ENCODE results near the gene RAB7B.

Gene RAB7B

GRCh38 chr1:205993068-205993467 is 10.1 kb downstream of the RAB7B start:
- DNase-seq, result no peak

- no peak for DNase-seq
Measured at GRCh38 chr1:205992218-205992882, 10.8 kb downstream of the RAB7B start.

DNA sequence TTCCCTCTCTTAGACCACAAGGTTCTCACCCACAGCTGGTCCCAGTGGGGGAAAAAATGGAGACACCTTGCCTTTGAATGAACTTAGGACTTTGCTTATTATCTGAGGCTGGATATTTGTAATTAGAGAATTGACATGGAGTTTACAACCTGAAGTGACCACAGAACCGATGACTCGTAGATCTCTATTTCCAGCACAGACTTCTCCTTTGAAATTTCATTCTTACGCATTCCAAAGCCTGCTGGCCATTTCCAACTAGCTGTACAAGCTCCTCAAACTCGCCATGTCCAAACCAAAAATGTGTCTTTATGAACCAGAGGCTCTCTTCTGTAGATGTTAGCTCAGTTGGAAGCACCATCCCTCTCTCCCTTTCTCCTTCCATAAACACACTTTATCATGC is 12.0 kb downstream of the RAB7B start:
- no peak for DNase-seq

DNA sequence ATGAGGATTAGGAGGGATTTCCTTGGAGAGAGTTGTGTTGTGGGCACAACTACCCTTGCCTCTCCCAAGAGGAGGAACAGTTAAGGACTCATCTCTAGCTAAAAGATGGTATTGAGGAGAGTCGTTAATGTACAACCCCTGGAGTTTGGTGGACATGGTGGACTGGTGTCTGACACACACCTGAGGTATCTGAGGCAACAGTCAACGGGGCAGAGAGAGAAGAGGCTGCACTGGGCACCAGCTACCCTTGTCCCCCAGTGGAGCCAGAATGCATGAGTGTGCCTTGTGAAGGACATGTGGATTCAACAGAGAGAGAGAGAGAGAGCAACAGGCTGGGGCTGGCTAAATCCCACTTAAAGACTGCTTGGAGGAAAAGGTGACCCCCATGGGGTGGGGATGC is 13.0 kb downstream of the RAB7B start:
- no peak for DNase-seq

DNA sequence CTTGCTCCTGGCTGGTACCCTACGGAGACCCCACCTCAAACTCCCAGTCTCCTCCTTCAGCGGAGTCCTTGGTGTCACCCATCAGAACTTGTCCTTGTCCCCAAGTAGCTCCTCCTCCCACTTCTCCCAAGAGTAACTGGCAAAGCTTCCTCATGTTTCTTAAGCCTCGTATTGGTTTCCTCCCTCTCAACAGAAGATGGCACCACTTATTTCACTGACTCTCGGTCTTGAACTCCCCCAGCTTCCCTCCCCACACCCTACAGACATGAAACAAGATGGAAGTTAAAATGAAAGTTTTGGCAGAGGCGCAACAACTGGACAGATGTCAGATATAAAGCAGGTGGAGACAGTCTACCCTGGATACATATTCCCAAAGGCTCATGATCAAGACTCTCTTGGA is 13.4 kb downstream of the RAB7B start:
- no peak for DNase-seq

DNA sequence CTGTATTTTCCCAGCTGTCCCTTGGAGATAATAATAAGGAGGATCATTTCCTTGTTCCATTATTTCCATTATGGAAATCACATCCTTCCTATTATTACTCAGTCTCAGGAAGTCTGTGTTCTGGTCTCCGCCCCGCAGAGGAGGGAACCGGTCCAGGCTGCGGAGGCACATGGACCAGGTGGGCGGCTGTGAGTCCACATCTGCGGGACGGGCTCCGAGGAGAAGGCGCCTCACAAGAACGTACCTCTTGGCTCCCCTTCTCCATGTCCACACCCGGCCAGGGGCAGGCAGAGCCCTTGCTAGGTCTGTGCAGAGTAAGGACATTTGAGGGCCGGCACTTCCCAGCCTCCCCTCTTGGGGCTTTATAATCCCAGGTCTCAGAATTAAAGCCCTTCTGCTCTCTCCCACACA is 14.6 kb downstream of the RAB7B start:
- DNase-seq, result no peak

DNA sequence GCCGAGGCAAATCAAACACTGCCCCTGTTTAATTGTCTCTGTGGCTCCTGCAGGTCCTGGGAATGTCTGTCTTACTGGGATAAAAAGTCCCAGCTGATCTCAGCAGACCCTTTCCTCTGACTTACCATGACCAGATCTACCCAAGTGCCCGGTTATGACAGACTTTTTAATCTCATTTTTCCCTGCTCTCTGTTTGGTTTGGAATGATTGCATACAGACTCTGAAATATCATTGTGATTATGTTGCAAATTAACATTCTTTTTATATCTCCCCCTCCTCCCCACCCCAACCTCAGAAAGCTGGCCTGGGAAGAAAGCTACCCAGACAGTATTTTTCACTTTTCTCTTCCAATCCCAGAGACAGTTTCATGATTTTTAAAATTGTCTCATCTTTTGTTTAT is 16.3 kb downstream of the RAB7B start:
- DNase-seq, result no peak

DNA sequence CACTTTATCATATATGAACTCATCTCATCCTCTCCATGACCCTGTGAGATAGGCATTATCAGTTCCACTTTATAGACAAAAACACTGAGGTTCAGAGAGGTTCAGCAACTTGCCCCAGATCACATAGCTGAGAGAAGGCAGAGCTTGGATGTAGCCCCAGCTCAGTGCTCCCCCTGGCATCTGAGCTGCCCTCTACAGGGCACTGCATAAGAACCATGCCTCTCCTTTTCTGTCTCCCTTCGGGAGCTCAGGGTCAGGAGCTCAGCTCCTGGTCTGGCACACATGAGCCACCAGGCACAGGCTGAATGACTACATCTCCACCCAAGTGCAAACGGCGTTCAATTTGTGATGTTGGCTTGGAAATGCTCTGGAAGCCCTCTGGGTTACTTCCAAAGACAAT is 16.9 kb downstream of the RAB7B start:
- DNase-seq, result no peak

DNA sequence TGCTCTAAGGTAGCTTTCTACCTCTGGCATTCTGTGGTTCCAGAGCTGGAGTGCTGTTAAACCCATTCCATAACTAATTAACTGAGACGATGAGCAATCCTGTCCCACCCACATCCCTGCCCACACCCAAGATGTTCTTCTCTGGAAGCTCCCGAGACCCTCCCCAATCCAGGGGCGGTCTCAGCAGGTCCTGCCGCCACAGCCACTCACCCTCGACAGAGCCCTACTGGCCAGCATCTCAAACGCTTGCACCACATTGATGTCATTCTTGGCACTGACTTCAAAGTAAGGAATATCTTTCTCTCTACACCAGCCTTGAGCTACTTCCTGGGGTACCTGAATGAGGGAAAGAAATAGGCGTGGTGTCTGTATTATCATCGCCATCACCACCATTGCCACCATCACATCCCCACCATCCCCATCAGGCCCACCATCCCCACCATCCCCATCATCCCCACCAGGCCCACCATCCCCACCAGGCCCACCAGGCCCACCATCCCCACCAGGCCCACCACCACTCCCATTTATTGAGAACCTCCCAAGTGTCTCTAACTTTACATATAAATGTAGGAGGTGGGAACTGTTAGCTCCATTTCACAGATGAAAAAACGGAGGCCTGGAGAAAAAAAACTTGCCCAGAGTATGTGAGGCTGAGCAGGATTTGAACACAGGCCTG is 17.7 kb downstream of the RAB7B start:
- no peak for DNase-seq

- DNase-seq, result no peak
Measured at GRCh38 chr1:205983925-205984725, 19.1 kb downstream of the RAB7B start.

DNA sequence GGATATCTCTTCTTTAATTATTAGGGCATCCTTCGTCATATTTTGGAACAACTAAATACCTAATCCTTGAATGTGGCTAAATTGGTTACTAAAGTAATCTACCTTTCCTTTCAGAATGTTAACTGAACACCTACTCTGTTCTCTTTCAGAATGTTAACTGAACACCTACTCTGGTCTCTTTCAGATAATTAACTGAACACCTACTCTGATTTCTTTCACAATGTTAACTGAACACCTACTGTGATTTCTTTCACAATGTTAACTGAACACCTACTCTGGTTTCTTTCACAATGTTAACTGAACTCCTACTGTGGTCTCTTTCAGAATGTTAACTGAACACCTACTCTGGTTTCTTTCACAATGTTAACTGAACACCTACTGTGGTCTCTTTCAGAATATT is 21.9 kb downstream of the RAB7B start:
- no peak for DNase-seq

- no peak for DNase-seq
Measured at GRCh38 chr1:205980237-205980870, 22.8 kb downstream of the RAB7B start.

- DNase-seq, result no peak
Measured at GRCh38 chr1:205979301-205979700, 23.9 kb downstream of the RAB7B start.

DNA sequence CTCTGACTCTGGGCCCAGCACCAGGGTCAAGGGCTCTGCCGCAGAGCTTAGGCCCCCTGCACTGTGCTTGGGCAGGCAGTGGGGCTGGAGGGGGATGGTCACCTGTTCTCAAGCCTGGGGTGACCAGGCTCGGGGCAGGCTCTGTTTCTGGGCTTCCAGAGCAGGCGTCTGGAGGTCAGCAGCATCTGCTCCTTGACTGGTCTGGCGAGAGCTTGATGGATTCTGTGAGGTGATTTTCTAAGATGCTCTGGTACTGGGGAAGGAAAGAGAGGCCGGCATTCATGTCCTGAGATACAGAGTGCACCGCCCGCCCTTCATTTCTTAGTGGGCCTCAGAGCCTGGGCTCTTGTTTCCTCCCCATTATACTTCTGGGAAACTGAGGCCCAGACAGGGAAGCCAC is 24.5 kb downstream of the RAB7B start:
- DNase-seq, result no peak

- DNase-seq, result peak; percentile 85
Measured at GRCh38 chr1:205977402-205978014, 25.7 kb downstream of the RAB7B start.

DNA sequence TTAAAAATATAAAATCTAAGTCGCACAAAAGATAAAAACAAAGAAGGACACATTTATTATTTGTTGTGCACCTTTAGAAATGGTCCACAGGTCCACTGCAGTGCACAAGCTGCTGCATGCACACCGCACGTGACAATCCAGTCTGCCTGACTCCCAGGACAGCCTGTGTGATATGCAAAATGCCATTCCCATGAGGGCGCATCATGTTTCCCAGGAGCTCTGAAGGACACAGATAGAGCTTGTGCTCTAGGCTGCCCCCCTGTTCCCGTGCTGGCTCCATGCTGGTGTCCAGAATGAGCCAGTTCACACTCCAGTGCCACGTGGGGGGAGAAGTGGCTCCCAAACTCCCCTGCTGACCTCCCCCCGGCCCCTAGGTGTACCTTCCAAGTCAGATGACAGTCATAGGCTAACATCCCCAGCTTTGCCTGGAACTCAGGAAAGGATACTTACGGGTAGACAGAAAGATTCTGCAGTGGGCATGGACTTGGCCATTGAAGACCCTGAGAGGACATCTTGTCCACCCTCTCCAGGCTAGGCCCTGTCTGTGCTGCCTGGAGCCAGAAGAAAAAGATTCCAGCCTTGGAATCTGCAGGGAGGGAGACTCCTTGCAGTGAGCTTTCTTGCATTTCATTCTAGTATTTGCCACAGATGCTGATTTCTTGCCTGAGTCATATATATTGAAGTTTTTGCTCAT is 26.3 kb downstream of the RAB7B start:
- no peak for DNase-seq

GRCh38 chr1:205976036-205976435 is 27.2 kb downstream of the RAB7B start:
- DNase-seq, result no peak

DNA sequence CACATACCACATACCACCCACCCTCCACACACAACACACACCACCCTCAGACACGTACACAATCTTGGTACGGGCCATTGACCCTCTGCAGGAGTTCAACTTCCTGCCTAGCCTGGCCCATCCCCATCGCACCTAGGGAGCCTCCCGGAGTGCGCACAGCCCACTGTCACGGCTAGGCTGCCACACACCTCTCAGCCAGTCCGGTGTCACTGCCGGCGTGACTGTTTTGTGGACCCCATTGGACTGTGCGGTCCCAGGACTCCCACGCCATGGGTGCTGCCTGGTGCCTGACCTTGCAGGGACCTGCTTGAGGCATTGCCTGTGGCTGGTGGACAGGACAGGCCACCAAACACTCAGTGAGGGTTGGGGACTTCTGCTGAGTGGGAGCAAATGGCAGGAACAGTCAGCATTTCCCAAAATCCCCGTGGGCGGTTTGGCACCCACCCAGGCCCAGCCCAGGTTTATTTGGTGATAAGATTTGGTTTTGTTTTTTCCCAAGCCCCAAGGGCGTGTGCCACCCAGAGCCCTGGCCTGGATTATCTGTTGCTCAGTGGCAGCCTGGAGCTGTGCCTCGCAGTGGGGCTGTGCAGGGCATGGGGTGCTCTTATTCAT is 27.7 kb downstream of the RAB7B start:
- no peak for DNase-seq

DNA sequence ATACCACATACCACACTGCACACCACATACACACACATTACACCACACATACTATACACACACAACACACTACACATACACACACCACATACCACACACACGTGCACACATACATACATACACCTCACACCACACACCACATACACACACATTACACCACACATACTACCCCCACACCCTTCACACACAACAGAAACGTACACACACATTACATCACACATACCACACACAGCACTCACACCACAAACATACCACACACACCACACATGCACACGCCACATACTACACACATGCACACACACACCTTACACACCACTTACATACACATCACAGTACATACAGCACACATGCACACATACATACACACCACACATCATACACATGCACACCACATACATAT is 28.5 kb downstream of the RAB7B start:
- DNase-seq, result no peak

DNA sequence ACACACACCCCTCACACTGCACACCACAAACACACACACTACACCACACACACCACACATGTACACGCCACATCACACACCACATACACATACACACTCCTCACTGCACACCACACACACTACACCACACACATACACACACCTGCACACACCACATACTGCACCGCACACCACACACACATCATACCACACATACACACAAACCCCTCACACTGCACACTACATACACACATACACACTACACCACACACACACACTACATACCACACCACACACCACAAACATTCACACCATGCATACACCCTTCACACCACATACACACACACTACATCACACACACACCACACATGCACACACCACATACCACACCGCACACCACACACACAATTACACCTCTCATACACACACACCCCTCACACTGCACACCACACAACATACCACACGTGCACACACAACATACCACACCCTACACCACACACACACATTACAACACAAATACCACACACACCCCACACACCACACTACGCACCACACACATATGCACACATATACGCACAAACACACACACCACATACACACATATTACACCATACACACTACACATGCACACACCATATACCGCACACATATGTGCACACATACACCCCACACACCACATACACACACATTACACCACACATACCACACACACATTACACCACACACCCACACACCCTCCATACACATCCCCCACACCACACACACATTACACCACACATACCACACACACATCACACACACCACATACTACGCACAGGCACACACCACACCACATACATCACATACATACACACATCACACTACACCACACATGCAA is 29.6 kb downstream of the RAB7B start:
- no peak for DNase-seq

Measured in NCI-H1048 (cell line).